Thymus (tissue), 11 donors: ENCODE results near the gene NUP214. TPM values are rescaled to one million over a fixed set of nuclear protein-coding genes. Genes with fewer than 3 reads are reported as not detected.
"Not testable (repeated sequence)": the region's sequence is repeated elsewhere in the genome, so short reads cannot be mapped to it uniquely, and the experiment has no call there.

ENCODE experiments used
- DNase-seq, 9 donors: peaks; one replicate each; pipeline ENCODE4 v3.0.0-alpha.2; 2013; ENCODE audit warnings: low spot score in 9 of 9, low read depth in 6 of 9, missing footprints in 1 of 9
- H3K27ac ChIP-seq, 2 donors: one replicate each; pipeline ENCODE4 v1.5.1; 2013; ENCODE audit warnings: control low read depth in 1 of 2, low read depth in 1 of 2, low read length in 1 of 2, mild to moderate bottlenecking in 1 of 2, moderate library complexity in 1 of 2
- H3K27me3 ChIP-seq, 2 donors: one replicate each; pipeline ENCODE4 v1.5.1; 2013; ENCODE audit warnings: low read length in 1 of 2; ENCODE audit not compliant: control insufficient read depth in 2 of 2, insufficient read depth in 1 of 2
- H3K36me3 ChIP-seq, 2 donors: one replicate each; pipeline ENCODE4 v1.5.1; 2013; ENCODE audit warnings: low read length in 1 of 2, mild to moderate bottlenecking in 1 of 2, moderate library complexity in 1 of 2; ENCODE audit not compliant: control insufficient read depth in 2 of 2, insufficient read depth in 2 of 2
- H3K4me1 ChIP-seq, 2 donors: one replicate each; pipeline ENCODE4 v1.5.1; 2013; ENCODE audit warnings: low read length in 2 of 2; ENCODE audit not compliant: control insufficient read depth in 2 of 2, insufficient read depth in 2 of 2
- H3K4me3 ChIP-seq, 2 donors: one replicate each; pipeline ENCODE4 v1.5.1; 2013; ENCODE audit warnings: low read length in 2 of 2, control low read depth in 1 of 2, mild to moderate bottlenecking in 1 of 2
- H3K9me3 ChIP-seq, 2 donors: one replicate each; pipeline ENCODE4 v1.5.1; 2013; ENCODE audit warnings: low read length in 1 of 2, mild to moderate bottlenecking in 1 of 2; ENCODE audit not compliant: control insufficient read depth in 2 of 2, insufficient read depth in 1 of 2
- WGBS: extraction: QIAGEN DNeasy Blood & Tissue Kit; methylation state at CpG from one replicate; pipeline ENCODE4 v1.1.7; 2013; 5-methylcytosine and 5-hydroxymethylcytosine counted together
- polyA plus RNA-seq: library from polyadenylated mRNA; stranded (reverse); fragments of 200-250 nt; gene quantifications from one replicate; pipeline ENCODE4 v1.2.3, GENCODE V29; 2013
- total RNA-seq: library from RNA; stranded (reverse); fragments of 120-200 nt; gene quantifications from one replicate; pipeline ENCODE4 v1.2.4, GENCODE V29; 2013
- donor health status: healthy.

The NUP214 gene
- total and polyA plus RNA-seq, 2 donors: 31.3 to 35.0 TPM

GRCh38 chr9:131188976-131189375 lies 63.6 kb downstream of the NUP214 start:
- H3K36me3 ChIP-seq: peaks cover 50 to 61% of the 10 kb centered on the region in 2 donors
- no peak overlapping the region for H3K4me3 ChIP-seq
- H3K27ac ChIP-seq: no peak overlapping the region
- H3K27me3 ChIP-seq: no peaks in the 10 kb centered on the region
- 97% methylated on average over 3 of the region's 3 CpGs for WGBS
- no peaks in the 10 kb centered on the region for H3K9me3 ChIP-seq
- DNase-seq: no peak
- H3K4me1 ChIP-seq: no peaks in the 10 kb centered on the region

DNA sequence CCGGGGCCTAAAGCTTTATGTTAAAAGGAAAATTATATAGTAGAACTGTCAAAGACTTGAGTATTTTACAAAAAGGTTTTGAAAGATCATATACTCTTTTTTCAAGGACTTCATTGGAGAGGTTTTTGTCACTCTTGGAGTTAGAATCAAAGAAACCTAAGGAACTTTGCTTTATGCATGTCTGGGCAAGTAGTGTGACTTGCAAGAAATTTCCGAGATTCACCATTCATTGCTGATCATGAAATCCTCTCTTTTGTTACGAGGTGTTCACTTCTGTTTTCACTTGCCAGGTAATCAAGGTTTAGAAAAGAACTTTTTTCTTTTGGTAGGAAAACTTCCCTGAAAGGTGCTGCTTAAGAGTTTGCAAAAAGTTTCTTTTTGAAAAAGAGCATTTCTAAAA lies 64.8 kb downstream of the NUP214 start:
- Histone ChIP-seq H3K27ac (no peak overlapping the region), H3K4me3 (no peak overlapping the region), H3K4me1 (no peaks in the 10 kb centered on the region), H3K27me3 (no peaks in the 10 kb centered on the region), H3K9me3 (no peaks in the 10 kb centered on the region), H3K36me3 (peaks cover 59 to 67% of the 10 kb centered on the region in 2 donors)
- 80% methylated on average over 3 of the region's 3 CpGs for WGBS
- DNase-seq: no peak

DNA sequence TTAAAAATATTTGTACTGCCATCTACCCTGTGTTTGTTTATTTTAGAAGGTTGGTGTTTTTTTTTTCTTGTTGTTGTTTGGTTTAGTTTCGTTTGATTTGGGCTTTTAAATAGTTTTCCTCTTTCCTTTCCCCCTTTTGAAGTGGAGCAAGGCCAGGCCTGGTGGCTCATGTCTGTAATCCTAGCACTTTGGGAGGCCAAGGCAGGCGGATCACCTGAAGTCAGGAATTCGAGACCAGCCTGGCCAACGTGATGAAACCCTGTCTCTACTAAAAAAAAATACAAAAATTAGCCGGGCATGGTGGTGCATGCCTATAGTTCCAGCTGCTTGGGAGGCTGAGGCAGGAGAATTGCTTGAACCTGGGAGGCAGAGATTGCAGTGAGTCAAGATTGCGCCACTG lies 65.6 kb downstream of the NUP214 start:
- H3K9me3 ChIP-seq, H3K4me3 ChIP-seq, H3K27me3 ChIP-seq, H3K27ac ChIP-seq, H3K4me1 ChIP-seq, DNase-seq: not testable (repeated sequence)
- 96% methylated on average over 6 of the region's 6 CpGs for WGBS
- H3K36me3 ChIP-seq: peaks cover 56 to 66% of the 10 kb centered on the region in 2 donors

- Histone ChIP-seq H3K9me3 (no peaks in the 10 kb centered on the region), H3K27me3 (no peaks in the 10 kb centered on the region), H3K27ac (no peak overlapping the region), H3K36me3 (peaks cover 60 to 65% of the 10 kb centered on the region in 2 donors), H3K4me3 (no peak overlapping the region), H3K4me1 (no peaks in the 10 kb centered on the region)
- WGBS: over 99% methylated on average over 3 of the region's 3 CpGs
- no peak for DNase-seq
Observed at GRCh38 chr9:131191857-131192256, 66.5 kb downstream of the NUP214 start.

DNA sequence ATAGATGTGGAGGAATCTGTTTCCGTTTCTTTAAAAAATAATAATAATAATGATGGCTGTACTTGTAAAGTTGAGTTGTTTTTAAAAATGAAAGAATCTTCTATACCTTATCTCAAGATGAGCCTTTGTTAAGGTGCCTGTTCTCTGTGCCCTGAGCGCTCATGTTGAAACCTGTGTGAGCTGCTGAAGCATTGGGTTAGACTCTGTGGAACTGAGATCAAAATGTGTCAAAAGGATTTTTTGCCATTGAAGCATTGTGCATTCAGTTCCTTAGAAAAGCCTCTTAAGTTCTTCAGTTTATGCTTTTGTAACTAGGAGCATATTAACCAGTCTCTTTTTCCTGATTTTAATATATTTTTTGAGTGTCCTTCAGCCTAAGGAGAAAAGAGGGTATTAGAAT lies 67.7 kb downstream of the NUP214 start:
- no peaks in the 10 kb centered on the region for H3K27me3 ChIP-seq
- H3K4me3 ChIP-seq: no peak overlapping the region
- H3K36me3 ChIP-seq: peaks cover 62 to 65% of the 10 kb centered on the region in 2 donors
- 98% methylated on average over 2 of the region's 2 CpGs for WGBS
- no peaks in the 10 kb centered on the region for H3K9me3 ChIP-seq
- no peaks in the 10 kb centered on the region for H3K4me1 ChIP-seq
- DNase-seq: no peak
- peak overlapping the region in 1 of 2 donors; percentile 42 for H3K27ac ChIP-seq

- WGBS: 97% methylated on average over 3 of the region's 3 CpGs
- H3K36me3 ChIP-seq: peaks cover 64 to 67% of the 10 kb centered on the region in 2 donors
- no peak for DNase-seq
- H3K4me3 ChIP-seq: no peak overlapping the region
- H3K27me3 ChIP-seq: no peaks in the 10 kb centered on the region
- no peaks in the 10 kb centered on the region for H3K9me3 ChIP-seq
- no peaks in the 10 kb centered on the region for H3K4me1 ChIP-seq
- H3K27ac ChIP-seq: no peak overlapping the region
Observed at GRCh38 chr9:131194762-131195161, 69.4 kb downstream of the NUP214 start.

DNA sequence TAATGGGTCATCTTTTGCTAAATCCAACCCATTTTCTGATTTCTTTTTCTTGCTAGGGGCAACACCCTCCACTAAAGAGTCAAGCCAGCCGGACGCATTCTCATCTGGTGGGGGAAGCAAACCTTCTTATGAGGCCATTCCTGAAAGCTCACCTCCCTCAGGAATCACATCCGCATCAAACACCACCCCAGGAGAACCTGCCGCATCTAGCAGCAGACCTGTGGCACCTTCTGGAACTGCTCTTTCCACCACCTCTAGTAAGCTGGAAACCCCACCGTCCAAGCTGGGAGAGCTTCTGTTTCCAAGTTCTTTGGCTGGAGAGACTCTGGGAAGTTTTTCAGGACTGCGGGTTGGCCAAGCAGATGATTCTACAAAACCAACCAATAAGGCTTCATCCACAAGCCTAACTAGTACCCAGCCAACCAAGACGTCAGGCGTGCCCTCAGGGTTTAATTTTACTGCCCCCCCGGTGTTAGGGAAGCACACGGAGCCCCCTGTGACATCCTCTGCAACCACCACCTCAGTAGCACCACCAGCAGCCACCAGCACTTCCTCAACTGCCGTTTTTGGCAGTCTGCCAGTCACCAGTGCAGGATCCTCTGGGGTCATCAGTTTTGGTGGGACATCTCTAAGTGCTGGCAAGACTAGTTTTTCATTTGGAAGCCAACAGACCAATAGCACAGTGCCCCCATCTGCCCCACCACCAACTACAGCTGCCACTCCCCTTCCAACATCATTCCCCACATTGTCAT lies 72.0 kb downstream of the NUP214 start:
- no peak overlapping the region for H3K4me3 ChIP-seq
- H3K36me3 ChIP-seq: peaks cover 76 to 79% of the 10 kb centered on the region in 2 donors
- no peaks in the 10 kb centered on the region for H3K4me1 ChIP-seq
- DNase-seq: no peak
- H3K27ac ChIP-seq: no peak overlapping the region
- H3K9me3 ChIP-seq: no peaks in the 10 kb centered on the region
- 71% methylated on average over 11 of the region's 11 CpGs for WGBS
- H3K27me3 ChIP-seq: no peaks in the 10 kb centered on the region

GRCh38 chr9:131198041-131198715 lies 72.8 kb downstream of the NUP214 start:
- Histone ChIP-seq H3K4me3 (no peak overlapping the region), H3K4me1 (no peaks in the 10 kb centered on the region), H3K27me3 (no peaks in the 10 kb centered on the region), H3K9me3 (no peaks in the 10 kb centered on the region), H3K27ac (no peak overlapping the region), H3K36me3 (peaks cover 71 to 78% of the 10 kb centered on the region in 2 donors)
- DNase-seq: no peak
- WGBS: 90% methylated on average over 15 of the region's 15 CpGs

DNA sequence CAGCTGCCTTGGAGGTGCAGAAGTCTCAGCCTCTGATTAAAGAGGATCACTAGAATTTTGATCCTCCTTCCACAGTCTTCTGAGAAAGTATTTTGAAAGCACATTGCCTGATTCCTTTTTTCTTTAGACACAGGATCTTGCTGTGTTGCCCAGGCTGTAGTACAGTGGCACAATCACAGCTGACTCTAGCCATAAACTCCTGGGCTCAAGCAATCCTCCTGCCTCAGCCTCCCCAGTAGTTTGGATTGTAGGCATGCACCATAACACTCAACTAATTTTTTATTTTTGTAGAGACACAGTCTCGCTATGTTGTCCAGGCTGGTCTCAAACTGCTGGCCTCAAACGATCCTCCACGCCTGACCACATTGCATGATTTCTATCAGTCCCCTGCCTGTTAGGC lies 76.5 kb downstream of the NUP214 start:
- H3K27ac ChIP-seq: no peak overlapping the region
- H3K36me3 ChIP-seq: peaks cover 73 to 76% of the 10 kb centered on the region in 2 donors
- WGBS: 98% methylated on average over 3 of the region's 3 CpGs
- H3K4me3 ChIP-seq: no peak overlapping the region
- no peaks in the 10 kb centered on the region for H3K9me3 ChIP-seq
- DNase-seq: no peak
- no peaks in the 10 kb centered on the region for H3K4me1 ChIP-seq
- H3K27me3 ChIP-seq: no peaks in the 10 kb centered on the region
